GM18517 (cell line): Measurements from ENCODE around the gene PML.

Source experiments
- ATAC-seq: cut with Tn5 transposase; IDR thresholded peaks from one replicate; pipeline ENCODE4 v1.9.1; 2021; ENCODE audit warnings: mild to moderate bottlenecking, moderate library complexity; ENCODE audit not compliant: unreplicated experiment

The PML gene

GRCh38 chr15:73994413-73994883 is at the start of gene PML:
PML (plus strand) TSS chr15:73994716; CDS start chr15:73994813, 97 bp downstream.
- ATAC-seq: peak; percentile 55

GRCh38 chr15:73945130-73945508 is 49.4 kb upstream of the PML start:
- ATAC-seq: no peak

GRCh38 chr15:73946046-73946721 is 48.3 kb upstream of the PML start:
- ATAC-seq: no peak

- no peak for ATAC-seq
Observed at GRCh38 chr15:73946795-73947370, 47.6 kb upstream of the PML start.

GRCh38 chr15:73947651-73948050 is 46.9 kb upstream of the PML start:
- ATAC-seq: no peak

GRCh38 chr15:73948396-73948795 is 46.1 kb upstream of the PML start:
- ATAC-seq: no peak

GRCh38 chr15:73948982-73949381 is 45.5 kb upstream of the PML start:
- no peak for ATAC-seq

- no peak for ATAC-seq
Observed at GRCh38 chr15:73949496-73949895, 45.0 kb upstream of the PML start.

- ATAC-seq: no peak
Observed at GRCh38 chr15:73950479-73950830, 44.1 kb upstream of the PML start.

GRCh38 chr15:73950831-73951561 is 43.5 kb upstream of the PML start:
- ATAC-seq: no peak

- no peak for ATAC-seq
Observed at GRCh38 chr15:73951601-73952000, 42.9 kb upstream of the PML start.

GRCh38 chr15:73952171-73952912 is 42.2 kb upstream of the PML start:
- no peak for ATAC-seq

- ATAC-seq: no peak
Observed at GRCh38 chr15:73952913-73953750, 41.4 kb upstream of the PML start.

- ATAC-seq: no peak
Observed at GRCh38 chr15:73954188-73955145, 40.0 kb upstream of the PML start.

- no peak for ATAC-seq
Observed at GRCh38 chr15:73955326-73955725, 39.2 kb upstream of the PML start.

GRCh38 chr15:73955861-73956742 is 38.4 kb upstream of the PML start:
- no peak for ATAC-seq

GRCh38 chr15:73956743-73957135 is 37.8 kb upstream of the PML start:
- ATAC-seq: no peak

- ATAC-seq: no peak
Observed at GRCh38 chr15:73957276-73957675, 37.2 kb upstream of the PML start.
